MM.1S (cell line): Measurements from ENCODE around the gene TTC39C.

Experiments
- DNase-seq: peaks from one replicate; pipeline ENCODE4 v3.0.0-alpha.2; 2015
- H2AFZ ChIP-seq: fragments of 300-600 bp; sonication (generic); 2 replicates; pipeline ENCODE4 v1.6.0; 2016; ENCODE audit warnings: antibody characterized with exemption, low read length
- H3F3A ChIP-seq: fragments of 300-600 bp; sonication (generic); 2 replicates; pipeline ENCODE4 v1.6.1; 2016; ENCODE audit warnings: mild to moderate bottlenecking, antibody characterized with exemption, low read length, moderate library complexity, mixed read lengths; ENCODE audit not compliant: insufficient read depth
- H3K27ac ChIP-seq: fragments of 300-600 bp; sonication (generic); 2 replicates; pipeline ENCODE4 v1.5.1; 2016; ENCODE audit warnings: mild to moderate bottlenecking, low read length
- H3K27me3 ChIP-seq: fragments of 300-600 bp; sonication (generic); replicated peaks from 2 replicates; pipeline ENCODE4 v1.6.0; 2016; ENCODE audit warnings: low read length; ENCODE audit not compliant: insufficient read depth
- H3K36me3 ChIP-seq: fragments of 300-600 bp; sonication (generic); replicated peaks from 2 replicates; pipeline ENCODE4 v1.6.1; 2016; ENCODE audit warnings: mild to moderate bottlenecking, low read length, mixed read lengths; ENCODE audit not compliant: insufficient read depth
- H3K4me1 ChIP-seq: fragments of 300-600 bp; sonication (generic); 2 replicates; pipeline ENCODE4 v1.6.1; 2016; ENCODE audit warnings: low read length, mixed read lengths
- H3K4me2 ChIP-seq: fragments of 300-600 bp; sonication (generic); 2 replicates; pipeline ENCODE4 v1.6.0; 2016; ENCODE audit warnings: low read depth, low read length
- H3K4me3 ChIP-seq: fragments of 300-600 bp; sonication (generic); 2 replicates; pipeline ENCODE4 v1.5.1; 2016; ENCODE audit warnings: low read length, mixed read lengths
- H3K79me2 ChIP-seq: fragments of 300-600 bp; sonication (generic); 2 replicates; pipeline ENCODE4 v1.6.1; 2016; ENCODE audit warnings: mixed run types, low read length, mixed read lengths
- H3K9ac ChIP-seq: fragments of 300-600 bp; sonication (generic); 2 replicates; pipeline ENCODE4 v1.6.1; 2016; ENCODE audit warnings: low read length, mixed read lengths
- H3K9me2 ChIP-seq: fragments of 300-600 bp; sonication (generic); replicated peaks from 2 replicates; pipeline ENCODE4 v1.6.1; 2016; ENCODE audit warnings: mild to moderate bottlenecking, low read length, mixed read lengths; ENCODE audit not compliant: insufficient read depth
- H3K9me3 ChIP-seq: fragments of 300-600 bp; sonication (generic); replicated peaks from 2 replicates; pipeline ENCODE4 v1.6.1; 2016; ENCODE audit warnings: mild to moderate bottlenecking, low read length, mixed read lengths; ENCODE audit not compliant: insufficient read depth
- H4K20me1 ChIP-seq: fragments of 300-600 bp; sonication (generic); 2 replicates; pipeline ENCODE4 v1.6.1; 2016; ENCODE audit warnings: mild to moderate bottlenecking, low read length, moderate library complexity, mixed read lengths; ENCODE audit not compliant: insufficient read depth
- EZH2 ChIP-seq: fragments of 300-600 bp; sonication (generic); optimal IDR thresholded peaks from 2 replicates; pipeline ENCODE3; 2017; ENCODE audit warnings: low read depth, mild to moderate bottlenecking, antibody characterized with exemption, low read length, mixed read lengths
- EZH2phosphoT487 ChIP-seq: fragments of 300-600 bp; sonication (generic); IDR thresholded peaks from 2 replicates; pipeline ENCODE4 v1.6.1; 2018; ENCODE audit warnings: antibody characterized with exemption, low read length
- TF ChIP-seq, protein P1 (sequence below): fragments of 300-600 bp; sonication (generic); IDR thresholded peaks from 2 replicates; pipeline ENCODE4 v1.5.1; 2016; ENCODE audit warnings: antibody characterized with exemption, low read length, mixed read lengths

Gene TTC39C

GRCh38 chr18:24000613-24001490 lies 13.7 kb upstream of the TTC39C start:
- DNase-seq = no peak
- Histone ChIP-seq H3K9me2 (no peaks in the 10 kb centered on the region), H3K9me3 (no peaks in the 10 kb centered on the region), H3K4me2 (no peak overlapping the region), H3K27ac (no peak overlapping the region), H3F3A (no peaks in the 10 kb centered on the region), H3K9ac (no peak overlapping the region), H3K36me3 (no peaks in the 10 kb centered on the region), H3K4me1 (no peaks in the 10 kb centered on the region), H3K4me3 (no peak overlapping the region), H3K79me2 (no peaks in the 10 kb centered on the region), H3K27me3 (no peaks in the 10 kb centered on the region), H4K20me1 (no peaks in the 10 kb centered on the region), H2AFZ (no peak overlapping the region)
- TF ChIP-seq, protein P1, sequence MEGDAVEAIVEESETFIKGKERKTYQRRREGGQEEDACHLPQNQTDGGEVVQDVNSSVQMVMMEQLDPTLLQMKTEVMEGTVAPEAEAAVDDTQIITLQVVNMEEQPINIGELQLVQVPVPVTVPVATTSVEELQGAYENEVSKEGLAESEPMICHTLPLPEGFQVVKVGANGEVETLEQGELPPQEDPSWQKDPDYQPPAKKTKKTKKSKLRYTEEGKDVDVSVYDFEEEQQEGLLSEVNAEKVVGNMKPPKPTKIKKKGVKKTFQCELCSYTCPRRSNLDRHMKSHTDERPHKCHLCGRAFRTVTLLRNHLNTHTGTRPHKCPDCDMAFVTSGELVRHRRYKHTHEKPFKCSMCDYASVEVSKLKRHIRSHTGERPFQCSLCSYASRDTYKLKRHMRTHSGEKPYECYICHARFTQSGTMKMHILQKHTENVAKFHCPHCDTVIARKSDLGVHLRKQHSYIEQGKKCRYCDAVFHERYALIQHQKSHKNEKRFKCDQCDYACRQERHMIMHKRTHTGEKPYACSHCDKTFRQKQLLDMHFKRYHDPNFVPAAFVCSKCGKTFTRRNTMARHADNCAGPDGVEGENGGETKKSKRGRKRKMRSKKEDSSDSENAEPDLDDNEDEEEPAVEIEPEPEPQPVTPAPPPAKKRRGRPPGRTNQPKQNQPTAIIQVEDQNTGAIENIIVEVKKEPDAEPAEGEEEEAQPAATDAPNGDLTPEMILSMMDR = no peak
- TF ChIP-seq EZH2 = no peak
- TF ChIP-seq EZH2phosphoT487 = no peak

GRCh38 chr18:24002479-24002878 lies 12.1 kb upstream of the TTC39C start:
- TF ChIP-seq EZH2phosphoT487 (no peak), EZH2 (no peak)
- TF ChIP-seq, protein P1 = no peak
- H3K27ac ChIP-seq = no peak overlapping the region
- no peaks in the 10 kb centered on the region for H3F3A ChIP-seq
- no peak for DNase-seq
- H3K9ac ChIP-seq = no peak overlapping the region
- no peaks in the 10 kb centered on the region for H3K4me1 ChIP-seq
- H3K9me2 ChIP-seq = no peaks in the 10 kb centered on the region
- no peaks in the 10 kb centered on the region for H3K79me2 ChIP-seq
- no peak overlapping the region for H3K4me2 ChIP-seq
- no peaks in the 10 kb centered on the region for H3K36me3 ChIP-seq
- H2AFZ ChIP-seq = no peak overlapping the region
- no peaks in the 10 kb centered on the region for H3K27me3 ChIP-seq
- no peaks in the 10 kb centered on the region for H3K9me3 ChIP-seq
- H3K4me3 ChIP-seq = no peak overlapping the region
- H4K20me1 ChIP-seq = no peaks in the 10 kb centered on the region

DNA sequence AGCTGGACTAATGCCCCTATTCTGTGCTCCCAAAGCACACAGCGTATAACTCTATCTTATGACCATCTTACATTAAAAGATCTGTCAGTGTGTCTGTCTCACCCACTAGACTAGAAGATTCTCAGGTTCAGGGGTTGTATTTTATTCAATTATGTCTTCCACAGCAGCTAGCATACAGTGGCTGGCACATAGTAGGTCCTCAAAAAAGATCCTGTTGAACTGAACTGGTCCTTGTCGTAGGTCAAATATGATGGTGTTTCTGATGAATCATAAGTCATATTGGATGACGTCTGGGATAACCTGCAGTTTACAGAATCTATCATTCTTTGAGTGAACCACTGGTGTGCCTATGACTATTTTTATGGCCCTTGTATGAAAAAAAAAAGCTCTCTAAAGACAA lies 11.3 kb upstream of the TTC39C start:
- H3K27me3 ChIP-seq = no peaks in the 10 kb centered on the region
- TF ChIP-seq EZH2phosphoT487 = no peak
- no peak for TF ChIP-seq EZH2
- TF ChIP-seq, protein P1 = no peak
- no peak overlapping the region for H3K4me3 ChIP-seq
- no peak overlapping the region for H3K9ac ChIP-seq
- H3K9me3 ChIP-seq = no peaks in the 10 kb centered on the region
- H3K9me2 ChIP-seq = no peaks in the 10 kb centered on the region
- no peak overlapping the region for H2AFZ ChIP-seq
- no peak overlapping the region for H3K4me2 ChIP-seq
- no peaks in the 10 kb centered on the region for H3K36me3 ChIP-seq
- no peak for DNase-seq
- no peak overlapping the region for H3K27ac ChIP-seq
- no peaks in the 10 kb centered on the region for H4K20me1 ChIP-seq
- no peaks in the 10 kb centered on the region for H3F3A ChIP-seq
- H3K79me2 ChIP-seq = no peaks in the 10 kb centered on the region
- H3K4me1 ChIP-seq = no peaks in the 10 kb centered on the region
